GM19438 (cell line): Measurements from ENCODE around the gene FLYWCH2.
"Not testable (repeated sequence)": the region's sequence is repeated elsewhere in the genome, so short reads cannot be mapped to it uniquely, and the experiment has no call there.

Source experiments
- ATAC-seq: cut with Tn5 transposase; IDR thresholded peaks from one replicate; pipeline ENCODE4 v1.9.1; 2021; ENCODE audit warnings: low read depth; ENCODE audit not compliant: unreplicated experiment

Gene FLYWCH2

DNA sequence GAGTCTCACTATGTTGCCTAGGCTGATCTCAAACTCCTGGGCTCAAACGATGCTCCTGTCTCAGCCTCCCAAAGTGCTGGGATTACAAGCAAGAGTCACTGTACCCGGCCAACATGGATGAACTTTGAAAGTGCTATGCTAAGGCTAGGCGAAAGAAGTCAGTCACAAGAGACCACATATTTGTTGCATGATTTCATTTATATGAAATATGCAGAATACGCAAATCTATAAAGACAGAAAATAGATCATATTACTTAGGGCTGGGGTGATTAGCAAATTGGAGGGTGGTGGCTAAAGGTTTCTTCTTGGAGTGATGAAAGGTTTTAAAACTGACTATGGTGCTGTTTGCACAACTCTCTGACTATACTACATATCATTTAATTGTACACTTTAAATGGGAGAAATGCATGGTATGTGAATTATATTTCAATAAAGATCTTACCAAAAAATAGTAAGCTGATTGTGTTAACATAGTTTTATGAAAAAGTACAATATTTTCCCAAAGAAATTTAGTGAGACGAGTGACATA, 27.5 kb downstream of the FLYWCH2 start:
- no peak for ATAC-seq

DNA sequence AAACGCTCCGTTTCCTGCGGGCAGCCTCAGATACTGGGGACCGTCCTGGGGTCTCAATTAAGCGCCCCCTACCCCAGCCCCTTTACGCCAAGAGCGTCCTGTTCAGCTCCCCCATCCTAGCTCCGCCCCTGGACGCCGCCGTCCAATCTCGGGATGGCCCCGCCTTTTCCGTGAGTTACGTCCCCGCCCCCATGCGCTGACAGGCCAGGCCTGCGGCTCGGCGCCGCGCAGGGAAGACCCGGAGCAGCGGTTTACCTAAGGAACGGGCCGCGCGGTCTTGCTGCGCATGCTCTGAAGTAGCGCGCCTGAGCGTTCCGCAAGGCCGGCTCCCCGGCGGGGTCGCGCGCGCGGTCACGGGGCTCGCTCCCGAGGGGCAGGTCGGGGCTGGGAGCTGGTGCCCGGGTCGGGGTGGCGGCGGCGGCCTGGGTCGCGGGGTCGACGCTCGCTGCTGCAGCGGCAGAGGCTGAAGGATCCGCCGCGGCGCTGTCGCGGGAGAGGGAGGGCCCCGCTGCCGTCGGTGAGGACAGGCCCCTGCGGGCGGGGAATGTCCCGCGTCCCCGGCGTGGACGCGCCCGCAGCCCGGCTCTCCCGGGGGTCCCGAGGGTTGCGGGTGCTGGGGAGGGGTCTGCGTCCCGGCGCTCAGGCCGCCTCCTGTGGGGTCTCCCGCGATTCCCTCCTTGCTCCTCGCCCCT, 28.8 kb downstream of the FLYWCH2 start, which contains the start of gene FLYWCH1:
Gene FLYWCH1 (plus strand): TSS at position 294 of the 692 bp plus-strand sequence. CDS start 17,755 bp downstream, outside the sequence.
- peak; percentile 95 for ATAC-seq

DNA sequence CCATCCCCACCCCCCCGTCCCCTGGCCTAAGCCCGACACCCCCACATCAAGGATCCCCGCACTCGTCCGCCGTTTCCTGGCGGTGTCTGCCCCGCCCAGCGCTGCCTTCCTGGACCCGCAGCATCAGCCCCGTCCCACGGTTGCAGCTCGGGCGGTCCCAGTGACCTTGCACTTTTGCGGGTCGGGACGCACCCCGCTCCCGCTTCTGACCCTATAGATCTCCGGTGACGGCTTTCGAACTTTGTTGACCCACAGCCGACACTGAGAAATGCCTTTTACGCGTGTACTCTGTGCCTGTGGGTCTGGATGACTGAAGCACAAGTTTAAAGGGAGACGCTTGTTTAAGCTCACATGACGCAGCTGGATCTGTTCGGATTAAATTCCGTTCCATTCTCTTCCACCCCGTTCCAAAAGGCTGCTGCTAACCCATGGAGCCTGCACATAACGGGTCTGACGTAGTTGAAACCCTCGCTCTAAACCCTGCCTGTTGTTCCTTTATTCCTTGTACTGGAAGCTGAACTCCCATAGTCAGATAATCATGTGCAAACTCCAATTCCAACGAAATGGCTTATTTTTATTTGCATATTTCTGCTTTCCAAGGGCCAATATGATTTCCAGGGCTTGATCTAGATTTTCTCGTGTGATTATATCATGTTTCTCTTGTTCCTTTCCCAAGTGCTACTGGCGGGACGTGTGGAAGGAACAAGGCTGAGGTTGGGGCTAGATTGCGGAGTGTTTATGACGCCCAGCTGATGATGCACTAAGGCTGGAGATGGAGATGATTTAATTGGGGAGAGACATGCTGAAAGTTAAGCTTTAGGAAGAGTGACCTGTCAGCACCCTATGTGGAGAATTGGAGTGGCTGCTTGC, 29.6 kb downstream of the FLYWCH2 start:
- ATAC-seq, result peak; percentile 18

DNA sequence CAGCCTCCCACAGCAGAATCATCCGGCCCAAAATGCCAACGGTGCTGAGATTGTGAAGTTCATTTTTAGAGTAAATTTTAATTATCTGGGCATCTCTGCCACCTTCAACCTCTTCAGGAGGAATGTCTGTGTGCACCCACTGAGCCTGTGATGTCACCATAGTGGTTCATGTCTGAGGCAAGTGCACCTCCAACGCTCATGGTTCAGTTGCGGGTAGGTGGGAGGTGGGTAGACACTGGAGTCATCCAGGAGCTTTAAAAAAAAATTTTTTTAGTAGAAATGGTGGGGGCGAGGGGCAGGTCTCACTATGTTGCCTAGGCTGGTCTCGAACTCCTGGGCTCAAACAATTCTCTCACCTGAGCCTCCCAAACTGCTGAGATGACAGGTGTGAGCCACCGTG, 30.6 kb downstream of the FLYWCH2 start:
- ATAC-seq, result no peak

DNA sequence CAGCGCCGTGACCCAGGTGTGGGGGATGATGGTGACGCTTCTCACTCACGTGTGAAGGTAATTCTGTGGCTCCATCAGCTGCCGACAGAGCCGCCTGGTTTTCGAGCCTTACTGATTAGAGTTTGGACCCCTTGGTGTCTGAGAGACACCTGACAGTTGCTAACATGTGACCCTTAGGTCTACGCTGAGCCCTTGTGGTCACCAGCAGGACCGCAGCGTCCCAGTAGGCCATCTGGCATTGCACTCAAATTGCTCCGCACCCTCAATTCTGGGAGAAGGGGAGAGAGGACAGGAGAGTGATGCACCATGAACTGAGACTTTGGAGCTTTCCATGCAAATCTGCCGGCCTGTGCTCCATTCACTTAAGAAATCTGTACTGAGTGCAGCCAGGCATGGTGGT, 31.2 kb downstream of the FLYWCH2 start:
- ATAC-seq, result no peak

DNA sequence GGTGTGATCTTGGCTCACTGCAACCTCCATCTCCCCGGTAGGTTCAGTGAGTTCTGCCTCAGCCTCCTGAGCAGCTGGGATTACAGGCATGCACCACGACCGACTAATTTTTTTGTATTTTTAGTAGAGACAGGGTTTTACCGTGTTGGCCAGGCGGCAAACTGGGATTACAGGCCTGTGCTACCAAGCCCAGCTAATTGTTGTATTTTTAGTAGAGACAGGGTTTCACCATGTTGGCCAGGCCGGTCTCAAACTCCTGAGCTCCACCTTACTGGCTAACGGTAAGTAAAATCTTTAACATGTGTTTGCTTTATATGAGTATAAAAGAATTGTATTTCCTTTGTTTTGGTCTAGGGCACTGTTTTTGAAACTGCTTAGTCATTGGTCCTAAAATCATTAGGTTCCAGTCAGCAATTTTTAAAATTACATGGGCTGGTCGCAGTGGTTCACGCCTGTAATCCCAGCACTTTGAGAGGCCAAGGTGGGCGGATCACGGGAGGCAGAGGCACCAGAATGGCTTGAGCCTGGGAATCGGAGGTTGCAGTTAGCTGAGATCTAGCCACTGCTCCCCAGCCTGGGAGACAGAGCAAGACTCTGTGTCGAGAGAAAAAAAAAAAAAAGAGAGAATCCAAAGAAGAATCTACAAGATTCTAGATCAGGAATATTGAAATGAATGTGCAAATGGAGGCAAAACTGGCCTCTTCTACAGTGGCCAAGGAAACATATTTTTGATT, 32.3 kb downstream of the FLYWCH2 start:
- no peak for ATAC-seq

DNA sequence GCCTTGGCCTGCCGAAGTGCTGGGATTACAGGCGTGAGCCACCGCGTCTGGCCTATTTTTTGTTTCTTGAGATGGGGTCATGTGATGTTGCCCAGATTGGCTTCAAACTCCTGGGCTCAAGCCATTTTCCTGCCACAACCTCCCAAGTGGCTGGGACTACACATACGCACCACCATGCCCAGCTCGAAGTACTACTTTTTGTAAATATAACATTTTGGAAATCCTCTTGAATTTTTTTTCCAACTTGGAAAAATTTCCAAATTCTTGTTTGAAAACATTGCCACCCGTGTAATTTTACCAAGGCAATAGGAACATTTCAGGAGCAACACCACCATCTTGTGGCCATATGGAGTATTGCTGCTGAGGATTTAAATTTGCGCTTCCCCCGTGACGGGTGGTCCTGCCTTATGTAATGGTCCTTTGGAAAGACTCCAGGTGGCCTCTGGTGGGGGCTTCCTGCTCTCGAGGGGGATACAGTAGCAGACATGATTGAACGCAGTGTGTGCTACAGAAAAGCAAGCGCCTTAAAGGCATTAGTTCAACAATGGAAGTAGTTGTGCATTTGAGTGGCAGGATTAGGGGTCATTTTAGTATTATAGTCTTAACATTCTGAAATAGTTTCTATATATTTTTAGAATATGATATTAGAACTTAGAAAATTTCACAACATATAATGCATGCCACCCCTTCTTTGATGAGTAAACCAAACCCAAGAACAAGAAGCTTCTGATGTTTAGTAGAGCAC, 36.7 kb downstream of the FLYWCH2 start:
- no peak for ATAC-seq

DNA sequence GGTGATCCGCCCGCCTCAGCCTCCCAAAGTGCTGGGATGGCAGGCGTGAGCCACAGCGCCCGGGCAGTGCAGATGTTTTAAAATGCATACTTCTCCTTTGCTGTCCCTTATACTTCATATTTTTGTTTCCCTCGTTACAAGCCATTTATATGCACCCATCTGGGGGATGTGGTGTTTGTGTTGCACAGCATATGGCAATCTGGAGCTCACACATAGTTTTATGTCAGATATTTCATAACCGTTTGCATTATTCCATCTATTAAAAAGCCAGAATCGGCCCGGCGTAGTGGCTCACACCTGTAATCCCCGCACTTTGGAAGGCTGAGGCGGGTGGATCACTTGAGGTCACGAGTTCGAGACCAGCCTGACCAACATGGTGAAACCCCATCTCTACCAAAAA, 40.5 kb downstream of the FLYWCH2 start:
- no peak for ATAC-seq

DNA sequence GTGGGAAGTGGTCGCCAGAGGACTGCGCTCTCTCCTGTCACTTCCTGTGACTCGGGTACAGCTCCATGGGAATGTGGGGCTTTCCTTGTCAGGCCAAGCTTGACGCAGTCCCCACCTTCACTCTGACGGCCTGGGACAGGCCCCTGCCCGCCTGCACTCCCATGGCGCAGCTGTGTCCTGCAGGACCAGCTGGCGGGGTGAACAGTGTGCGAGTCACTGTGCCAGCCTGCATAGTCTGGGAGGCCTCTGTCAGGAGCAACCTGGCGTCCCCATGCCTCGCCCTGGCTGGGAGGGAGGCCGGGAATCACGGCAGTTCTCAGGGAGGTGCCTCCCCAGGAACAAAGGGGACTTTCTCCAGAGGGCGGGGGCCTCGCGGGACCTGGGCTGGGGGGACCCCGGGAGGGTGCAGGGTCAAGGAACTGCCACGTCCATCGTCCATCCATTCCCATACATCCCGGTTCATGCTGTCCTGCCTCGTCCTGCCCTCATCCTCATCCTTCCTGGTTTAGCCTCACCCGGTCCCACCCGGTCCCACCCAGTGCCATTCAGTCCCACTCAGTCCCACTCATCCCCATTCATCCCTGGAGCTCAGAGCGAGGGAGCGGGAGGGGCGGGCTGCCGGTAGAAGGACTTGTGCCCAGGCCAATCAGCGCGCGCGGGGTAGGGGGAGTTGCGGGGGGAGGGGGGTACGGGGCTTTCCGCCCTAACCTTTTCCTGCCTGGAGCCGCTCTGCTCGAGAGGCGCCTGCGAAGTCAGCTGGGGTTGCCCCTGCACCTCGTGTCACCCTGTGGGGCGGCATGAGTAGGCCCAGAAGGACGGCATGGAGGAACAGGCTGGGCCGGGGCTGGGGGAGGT, 42.1 kb downstream of the FLYWCH2 start:
- ATAC-seq, result no peak

DNA sequence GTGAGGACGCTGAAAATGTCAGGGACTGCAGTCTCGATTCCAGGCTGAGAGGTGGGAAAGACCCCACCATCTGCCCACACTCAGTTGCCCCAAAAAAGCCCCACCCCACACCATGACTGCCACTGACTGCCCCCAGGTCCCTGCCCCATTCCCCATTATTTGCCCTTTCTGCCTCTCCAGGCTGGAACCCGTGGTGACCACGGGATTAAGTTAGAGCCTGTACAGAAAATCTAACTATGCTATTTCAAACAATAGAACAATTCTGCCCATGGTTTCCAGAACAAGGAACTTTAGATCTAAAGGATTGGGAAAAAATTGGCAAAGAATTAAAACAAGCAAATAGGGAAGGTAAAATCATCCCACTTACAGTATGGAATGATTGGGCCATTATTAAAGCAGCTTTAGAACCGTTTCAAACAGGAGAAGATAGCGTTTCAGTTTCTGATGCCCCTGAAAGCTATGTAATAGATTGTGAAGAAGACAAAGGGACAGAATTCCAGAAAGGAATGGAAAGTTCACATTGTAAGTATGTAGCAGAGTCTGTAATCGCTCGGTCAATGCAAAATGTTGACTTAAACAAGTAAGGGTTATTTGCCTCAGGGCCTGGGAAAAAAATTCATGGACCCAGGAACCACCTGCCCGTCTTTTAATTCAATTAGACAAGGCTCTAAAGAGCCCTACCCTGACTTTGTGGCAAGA, 43.1 kb downstream of the FLYWCH2 start:
- no peak for ATAC-seq

DNA sequence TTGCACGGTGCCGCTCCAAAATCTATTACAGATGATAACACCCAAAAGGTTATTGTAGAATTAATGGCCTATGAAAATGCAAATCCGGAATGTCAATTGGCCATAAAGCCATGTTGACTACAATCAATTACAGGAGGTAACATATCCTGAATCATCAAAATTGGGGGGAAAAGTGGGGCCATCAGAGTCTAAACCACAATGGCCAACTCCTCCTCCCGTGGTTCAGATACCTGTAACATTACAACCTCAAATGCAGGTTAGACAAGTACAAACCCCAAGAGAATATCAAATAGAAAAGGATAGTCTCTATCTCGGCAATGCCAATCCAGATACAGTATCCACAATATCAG, 43.6 kb downstream of the FLYWCH2 start:
- ATAC-seq, result no peak

DNA sequence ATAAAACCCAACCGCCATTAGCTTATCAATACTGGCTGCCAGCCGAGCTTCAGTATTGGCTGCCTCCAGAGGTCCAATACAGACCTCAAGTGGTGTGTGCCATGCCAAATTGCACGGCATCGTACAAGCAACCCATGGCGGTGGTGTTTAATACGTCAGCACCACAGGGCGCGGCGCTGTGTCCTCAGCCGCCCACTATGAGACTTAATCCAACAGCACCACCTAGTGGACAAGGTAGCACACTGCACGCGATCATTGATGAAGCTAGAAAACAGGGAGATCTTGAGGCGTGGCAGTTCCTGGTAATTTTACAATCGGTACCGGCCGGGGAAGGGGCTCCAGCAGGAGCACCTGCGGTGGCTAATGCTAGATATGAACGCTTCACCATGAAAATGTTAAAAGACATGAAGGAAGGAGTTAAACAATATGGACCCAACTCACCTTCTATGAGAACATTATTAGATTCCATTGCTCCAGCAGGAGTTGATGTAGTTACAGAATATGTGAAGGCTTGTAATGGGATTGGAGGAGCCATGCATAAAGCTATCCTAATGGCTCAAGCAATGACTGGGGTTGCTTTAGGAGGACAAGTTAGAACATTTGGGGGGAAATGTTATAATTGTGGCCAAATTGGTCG, 44.1 kb downstream of the FLYWCH2 start:
- no peak for ATAC-seq

DNA sequence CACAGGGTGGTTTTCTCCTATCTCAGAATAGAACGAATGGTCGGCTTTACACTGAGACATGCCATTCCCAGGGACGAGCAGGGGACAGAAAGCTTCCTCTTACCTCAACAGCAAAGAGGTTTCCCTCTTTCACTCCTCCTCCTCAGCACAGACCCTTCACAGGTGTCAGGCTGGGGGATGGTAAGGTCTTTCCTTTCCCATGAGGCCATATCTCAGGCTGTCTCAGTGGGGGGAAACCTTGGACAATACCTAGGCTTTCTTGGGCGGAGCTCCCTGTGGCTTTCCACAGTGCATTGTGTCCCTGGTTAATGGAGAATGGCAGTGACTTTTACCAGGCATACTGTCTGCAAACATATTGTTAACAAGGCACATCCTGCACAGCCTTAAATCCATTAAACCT, 45.1 kb downstream of the FLYWCH2 start:
- not testable (repeated sequence) for ATAC-seq

DNA sequence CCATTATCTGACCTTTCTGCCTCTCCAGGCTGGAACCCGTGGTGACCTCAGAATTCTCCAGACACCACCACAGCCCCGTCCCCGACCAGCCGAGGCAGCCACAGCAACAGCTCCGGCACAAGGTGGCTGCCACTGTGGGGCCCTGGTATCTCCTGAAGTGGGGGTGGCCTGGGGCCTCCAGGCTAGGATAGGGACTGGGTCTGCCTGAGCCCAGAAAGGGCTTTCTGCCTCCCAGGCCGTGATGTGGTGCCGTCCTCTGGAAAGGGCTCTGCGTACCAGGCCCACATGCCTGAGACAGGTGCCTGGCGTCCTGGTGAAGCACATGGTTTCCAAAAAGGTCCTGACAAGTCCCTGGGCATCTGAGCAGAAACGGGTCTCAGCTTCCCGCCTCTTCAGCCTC, 45.8 kb downstream of the FLYWCH2 start:
- no peak for ATAC-seq

DNA sequence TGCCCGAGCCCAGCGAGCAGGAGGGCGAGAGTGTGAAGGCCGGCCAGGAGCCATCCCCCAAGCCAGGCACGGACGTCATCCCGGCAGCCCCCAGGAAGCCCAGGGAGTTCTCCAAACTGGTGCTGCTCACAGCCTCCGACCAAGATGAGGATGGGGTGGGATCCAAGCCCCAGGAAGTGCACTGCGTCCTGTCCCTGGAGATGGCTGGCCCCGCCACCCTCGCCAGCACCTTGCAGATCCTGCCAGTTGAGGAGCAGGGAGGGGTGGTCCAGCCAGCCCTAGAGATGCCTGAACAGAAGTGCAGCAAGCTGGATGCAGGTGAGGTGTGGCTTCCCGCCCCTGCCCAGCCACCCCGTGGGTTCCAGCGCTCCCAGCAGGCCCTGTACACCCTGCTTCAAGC, 46.7 kb downstream of the FLYWCH2 start:
- no peak for ATAC-seq

DNA sequence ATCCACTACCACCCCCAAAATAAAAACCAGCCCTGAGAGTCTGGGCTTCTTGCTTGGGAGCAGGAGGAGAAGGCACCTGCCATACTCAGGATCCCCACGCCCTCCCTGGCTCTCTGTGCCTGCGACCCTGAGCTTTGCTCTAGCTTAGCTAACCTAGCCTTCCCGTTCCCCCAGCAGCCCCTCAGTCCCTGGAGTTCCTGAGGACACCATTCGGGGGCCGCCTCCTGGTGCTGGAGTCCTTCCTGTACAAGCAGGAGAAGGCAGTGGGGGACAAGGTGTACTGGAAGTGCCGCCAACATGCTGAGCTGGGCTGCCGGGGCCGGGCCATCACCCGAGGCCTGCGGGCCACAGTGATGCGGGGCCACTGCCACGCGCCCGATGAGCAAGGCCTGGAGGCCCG, 47.2 kb downstream of the FLYWCH2 start:
- no peak for ATAC-seq

DNA sequence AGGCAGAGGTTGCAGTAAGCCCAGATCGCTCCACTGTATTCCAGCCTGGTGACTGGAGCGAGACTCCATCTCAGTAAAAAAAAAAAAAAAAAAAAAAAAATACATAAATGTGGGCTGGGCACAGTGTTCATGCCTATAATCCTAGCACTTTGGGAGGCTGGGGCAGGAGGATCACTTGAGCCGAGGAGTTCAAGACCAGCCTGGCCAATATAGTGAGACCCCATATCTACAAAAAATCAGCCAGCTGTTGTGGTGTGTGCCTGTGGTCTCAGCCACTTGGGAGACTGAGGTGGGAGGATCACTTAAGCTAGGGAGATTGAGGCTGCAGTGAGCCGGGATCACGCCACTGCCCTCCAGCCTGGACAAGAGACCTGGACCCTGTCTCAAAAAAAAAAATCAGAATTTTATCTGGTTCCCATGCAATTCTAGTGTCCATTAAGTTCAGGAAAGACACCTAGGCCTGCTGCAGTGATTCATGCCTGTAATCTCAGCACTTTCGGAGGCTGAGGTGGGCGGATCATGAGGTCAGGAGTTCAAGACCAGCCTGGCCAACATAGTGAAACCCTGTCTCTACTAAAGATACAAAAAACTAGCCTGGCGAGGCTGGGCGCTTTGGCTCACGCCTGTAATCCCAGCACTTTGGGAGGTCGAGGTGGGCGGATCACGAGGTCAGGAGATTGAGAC, 48.4 kb downstream of the FLYWCH2 start:
- ATAC-seq, result not testable (repeated sequence)

DNA sequence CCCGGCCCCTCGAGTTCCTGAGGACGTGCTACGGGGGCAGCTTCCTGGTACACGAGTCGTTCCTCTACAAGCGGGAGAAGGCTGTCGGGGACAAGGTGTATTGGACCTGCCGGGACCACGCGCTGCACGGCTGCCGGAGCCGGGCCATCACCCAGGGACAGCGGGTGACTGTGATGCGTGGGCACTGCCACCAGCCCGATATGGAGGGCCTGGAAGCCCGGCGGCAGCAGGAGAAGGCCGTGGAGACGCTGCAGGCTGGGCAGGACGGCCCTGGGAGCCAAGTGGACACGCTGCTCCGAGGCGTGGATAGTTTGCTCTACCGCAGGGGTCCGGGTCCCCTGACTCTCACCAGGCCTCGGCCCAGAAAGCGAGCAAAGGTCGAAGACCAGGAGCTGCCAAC, 50.1 kb downstream of the FLYWCH2 start:
- ATAC-seq, result no peak
